ENCODE measurements around the gene FXYD3. TPM values are rescaled to one million over a fixed set of nuclear protein-coding genes. Genes with fewer than 3 reads are reported as not detected.

The FXYD3 gene
- polyA plus RNA-seq, 1 donor, result 291 TPM

GRCh38 chr19:35116072-35116801 lies 614 bp downstream of the FXYD3 start:
- no CpG with 5 or more reads among the region's 13 CpGs for WGBS (ENCODE audit: insufficient coverage, low lambda C conversion rate)
- H3K27ac ChIP-seq (ENCODE audit: low read length), result peak overlapping the region; percentile 96
- peaks cover 28% of the 10 kb centered on the region for H3K4me1 ChIP-seq (ENCODE audit: control insufficient read depth, insufficient read depth, low read length)
- H3K27me3 ChIP-seq (ENCODE audit: control insufficient read depth, insufficient read depth, low read length), result no peaks in the 10 kb centered on the region
- peaks cover 15% of the 10 kb centered on the region for H3K36me3 ChIP-seq (ENCODE audit: control insufficient read depth, insufficient read depth, low read length)
- H3K4me3 ChIP-seq (ENCODE audit: low read length), result peak overlapping the region; percentile 69
- peak; percentile 67 to 84 for DNase-seq
- no peaks in the 10 kb centered on the region for H3K9me3 ChIP-seq (ENCODE audit: control insufficient read depth, low read depth, low read length)

- H3K4me3 ChIP-seq (ENCODE audit: low read length), result peak overlapping the region; percentile 69
- peak in 1 of 2 donors; percentile 41 for DNase-seq
- H3K27ac ChIP-seq (ENCODE audit: low read length), result peak overlapping the region; percentile 96
- WGBS (ENCODE audit: insufficient coverage, low lambda C conversion rate), result no CpG with 5 or more reads among the region's 8 CpGs
- H3K36me3 ChIP-seq (ENCODE audit: control insufficient read depth, insufficient read depth, low read length), result peaks cover 20% of the 10 kb centered on the region
- no peaks in the 10 kb centered on the region for H3K9me3 ChIP-seq (ENCODE audit: control insufficient read depth, low read depth, low read length)
- peaks cover 34% of the 10 kb centered on the region for H3K4me1 ChIP-seq (ENCODE audit: control insufficient read depth, insufficient read depth, low read length)
- no peaks in the 10 kb centered on the region for H3K27me3 ChIP-seq (ENCODE audit: control insufficient read depth, insufficient read depth, low read length)
Observed at GRCh38 chr19:35117116-35117515, 1.5 kb downstream of the FXYD3 start.

GRCh38 chr19:35117799-35118198 lies 2.2 kb downstream of the FXYD3 start:
- no peak for DNase-seq
- Histone ChIP-seq H3K4me3 (ENCODE audit: low read length) (peak overlapping the region; percentile 69), H3K27ac (ENCODE audit: low read length) (peak overlapping the region; percentile 4), H3K9me3 (ENCODE audit: control insufficient read depth, low read depth, low read length) (no peaks in the 10 kb centered on the region), H3K36me3 (ENCODE audit: control insufficient read depth, insufficient read depth, low read length) (peaks cover 24% of the 10 kb centered on the region), H3K27me3 (ENCODE audit: control insufficient read depth, insufficient read depth, low read length) (no peaks in the 10 kb centered on the region), H3K4me1 (ENCODE audit: control insufficient read depth, insufficient read depth, low read length) (peaks cover 39% of the 10 kb centered on the region)
- WGBS (ENCODE audit: insufficient coverage, low lambda C conversion rate), result 77% methylated on average over 3 of the region's 11 CpGs

GRCh38 chr19:35118268-35119020 lies 2.8 kb downstream of the FXYD3 start:
- no CpG with 5 or more reads among the region's 13 CpGs for WGBS (ENCODE audit: insufficient coverage, low lambda C conversion rate)
- Histone ChIP-seq H3K4me3 (ENCODE audit: low read length) (peak overlapping the region; percentile 23), H3K9me3 (ENCODE audit: control insufficient read depth, low read depth, low read length) (no peaks in the 10 kb centered on the region), H3K27ac (ENCODE audit: low read length) (peak overlapping the region; percentile 39), H3K27me3 (ENCODE audit: control insufficient read depth, insufficient read depth, low read length) (no peaks in the 10 kb centered on the region), H3K36me3 (ENCODE audit: control insufficient read depth, insufficient read depth, low read length) (peaks cover 27% of the 10 kb centered on the region), H3K4me1 (ENCODE audit: control insufficient read depth, insufficient read depth, low read length) (peaks cover 42% of the 10 kb centered on the region)
- DNase-seq, result no peak

DNA sequence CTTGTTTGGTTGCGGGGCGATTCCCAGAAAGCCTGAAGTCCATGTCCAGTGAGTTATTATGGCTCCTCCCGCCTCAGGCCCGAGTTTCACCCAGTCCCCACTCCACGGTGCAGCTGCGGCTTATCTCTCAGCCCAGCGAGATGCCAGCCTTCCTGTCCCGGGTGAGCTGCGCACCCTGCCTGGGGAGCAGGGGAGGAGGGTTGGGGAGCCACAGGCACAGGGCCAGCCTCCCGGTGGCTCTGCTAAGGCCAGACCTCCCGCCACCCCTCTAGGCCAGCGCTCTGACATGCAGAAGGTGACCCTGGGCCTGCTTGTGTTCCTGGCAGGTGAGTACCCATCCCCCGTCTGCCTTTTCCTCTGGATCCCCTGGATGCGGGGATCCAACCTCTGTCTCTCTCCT lies 3.5 kb downstream of the FXYD3 start:
- no peak overlapping the region for H3K4me3 ChIP-seq (ENCODE audit: low read length)
- H3K27ac ChIP-seq (ENCODE audit: low read length), result peak overlapping the region; percentile 39
- H3K36me3 ChIP-seq (ENCODE audit: control insufficient read depth, insufficient read depth, low read length), result peaks cover 27% of the 10 kb centered on the region
- no peaks in the 10 kb centered on the region for H3K27me3 ChIP-seq (ENCODE audit: control insufficient read depth, insufficient read depth, low read length)
- H3K4me1 ChIP-seq (ENCODE audit: control insufficient read depth, insufficient read depth, low read length), result peaks cover 44% of the 10 kb centered on the region
- WGBS (ENCODE audit: insufficient coverage, low lambda C conversion rate), result no CpG with 5 or more reads among the region's 14 CpGs
- no peaks in the 10 kb centered on the region for H3K9me3 ChIP-seq (ENCODE audit: control insufficient read depth, low read depth, low read length)
- DNase-seq, result no peak

- H3K4me3 ChIP-seq (ENCODE audit: low read length), result no peak overlapping the region
- 100% methylated on average over 4 of the region's 9 CpGs for WGBS (ENCODE audit: insufficient coverage, low lambda C conversion rate)
Observed at GRCh38 chr19:35119578-35120155, 4.0 kb downstream of the FXYD3 start.

GRCh38 chr19:35120492-35120891 lies 4.9 kb downstream of the FXYD3 start:
- Histone ChIP-seq H3K4me3 (ENCODE audit: low read length) (no peak overlapping the region), H3K27ac (ENCODE audit: low read length) (peak overlapping the region; percentile 44), H3K36me3 (ENCODE audit: control insufficient read depth, insufficient read depth, low read length) (peaks cover 27% of the 10 kb centered on the region), H3K27me3 (ENCODE audit: control insufficient read depth, insufficient read depth, low read length) (no peaks in the 10 kb centered on the region), H3K9me3 (ENCODE audit: control insufficient read depth, low read depth, low read length) (no peaks in the 10 kb centered on the region), H3K4me1 (ENCODE audit: control insufficient read depth, insufficient read depth, low read length) (peaks cover 49% of the 10 kb centered on the region)
- DNase-seq, result peak in 1 of 2 donors; percentile 42
- WGBS (ENCODE audit: insufficient coverage, low lambda C conversion rate), result no CpG with 5 or more reads among the region's 7 CpGs

More at GRCh38 chr19:35119578-35120155, 4.0 kb downstream of the FXYD3 start:
- H3K4me1 ChIP-seq (ENCODE audit: control insufficient read depth, insufficient read depth, low read length), result peaks cover 48% of the 10 kb centered on the region
- H3K36me3 ChIP-seq (ENCODE audit: control insufficient read depth, insufficient read depth, low read length), result peaks cover 27% of the 10 kb centered on the region
- no peaks in the 10 kb centered on the region for H3K9me3 ChIP-seq (ENCODE audit: control insufficient read depth, low read depth, low read length)
- no peaks in the 10 kb centered on the region for H3K27me3 ChIP-seq (ENCODE audit: control insufficient read depth, insufficient read depth, low read length)
- no peak overlapping the region for H3K27ac ChIP-seq (ENCODE audit: low read length)
- no peak for DNase-seq

DNA sequence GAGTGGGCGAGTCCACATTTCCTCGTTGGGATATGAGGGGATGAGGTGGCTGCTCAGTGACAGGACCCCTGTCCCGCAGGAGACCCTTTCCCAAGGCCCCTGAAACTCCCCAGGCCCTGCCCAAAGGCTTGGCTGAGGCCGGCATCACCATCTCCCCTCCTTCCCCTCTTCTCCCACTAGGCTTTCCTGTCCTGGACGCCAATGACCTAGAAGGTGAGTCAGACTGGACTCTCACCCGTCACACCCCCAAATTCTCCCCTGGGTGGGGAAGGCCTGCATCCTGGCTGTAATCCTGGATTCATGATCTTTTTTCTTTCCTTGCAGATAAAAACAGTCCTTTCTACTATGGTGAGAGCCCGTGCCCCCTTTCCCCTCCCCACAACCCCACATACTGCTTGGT lies 5.3 kb downstream of the FXYD3 start:
- DNase-seq, result peak in 1 of 2 donors; percentile 40
- Histone ChIP-seq H3K36me3 (ENCODE audit: control insufficient read depth, insufficient read depth, low read length) (peaks cover 27% of the 10 kb centered on the region), H3K4me1 (ENCODE audit: control insufficient read depth, insufficient read depth, low read length) (peaks cover 53% of the 10 kb centered on the region), H3K27ac (ENCODE audit: low read length) (peak overlapping the region; percentile 44), H3K9me3 (ENCODE audit: control insufficient read depth, low read depth, low read length) (no peaks in the 10 kb centered on the region), H3K4me3 (ENCODE audit: low read length) (no peak overlapping the region), H3K27me3 (ENCODE audit: control insufficient read depth, insufficient read depth, low read length) (no peaks in the 10 kb centered on the region)
- WGBS (ENCODE audit: insufficient coverage, low lambda C conversion rate), result no CpG with 5 or more reads among the region's 7 CpGs

GRCh38 chr19:35122687-35123551 lies 7.3 kb downstream of the FXYD3 start:
- H3K36me3 ChIP-seq (ENCODE audit: control insufficient read depth, insufficient read depth, low read length), result peaks cover 27% of the 10 kb centered on the region
- H3K27ac ChIP-seq (ENCODE audit: low read length), result no peak overlapping the region
- no peak for DNase-seq
- WGBS (ENCODE audit: insufficient coverage, low lambda C conversion rate), result no CpG with 5 or more reads among the region's 19 CpGs
- H3K4me1 ChIP-seq (ENCODE audit: control insufficient read depth, insufficient read depth, low read length), result peaks cover 50% of the 10 kb centered on the region
- H3K9me3 ChIP-seq (ENCODE audit: control insufficient read depth, low read depth, low read length), result no peaks in the 10 kb centered on the region
- no peaks in the 10 kb centered on the region for H3K27me3 ChIP-seq (ENCODE audit: control insufficient read depth, insufficient read depth, low read length)
- H3K4me3 ChIP-seq (ENCODE audit: low read length), result no peak overlapping the region

DNA sequence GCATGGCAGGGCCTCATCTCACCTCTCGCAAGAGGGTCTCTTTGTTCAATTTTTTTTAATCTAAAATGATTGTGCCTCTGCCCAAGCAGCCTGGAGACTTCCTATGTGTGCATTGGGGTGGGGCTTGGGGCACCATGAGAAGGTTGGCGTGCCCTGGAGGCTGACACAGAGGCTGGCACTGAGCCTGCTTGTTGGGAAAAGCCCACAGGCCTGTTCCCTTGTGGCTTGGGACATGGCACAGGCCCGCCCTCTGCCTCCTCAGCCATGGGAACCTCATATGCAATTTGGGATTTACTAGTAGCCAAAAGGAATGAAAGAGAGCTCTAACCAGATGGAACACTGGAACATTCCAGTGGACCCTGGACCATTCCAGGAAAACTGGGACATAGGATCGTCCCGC lies 8.0 kb downstream of the FXYD3 start:
- no CpG with 5 or more reads among the region's 5 CpGs for whole genome bisulfite sequencing (ENCODE audit: insufficient coverage, low lambda C conversion rate)
- peaks cover 47% of the 10 kb centered on the region for H3K4me1 ChIP-seq (ENCODE audit: control insufficient read depth, insufficient read depth, low read length)
- no peak overlapping the region for H3K4me3 ChIP-seq (ENCODE audit: low read length)
- H3K36me3 ChIP-seq (ENCODE audit: control insufficient read depth, insufficient read depth, low read length), result peaks cover 27% of the 10 kb centered on the region
- H3K27ac ChIP-seq (ENCODE audit: low read length), result no peak overlapping the region
- DNase-seq, result no peak
- H3K27me3 ChIP-seq (ENCODE audit: control insufficient read depth, insufficient read depth, low read length), result no peaks in the 10 kb centered on the region
- H3K9me3 ChIP-seq (ENCODE audit: control insufficient read depth, low read depth, low read length), result no peaks in the 10 kb centered on the region

Measured in large intestine (tissue), 3 donors.